HG02970 (cell line): ENCODE data around the gene OR2B6.

Source experiments
- ATAC-seq: cut with Tn5 transposase; IDR thresholded peaks from one replicate; pipeline ENCODE4 v1.9.1; 2021; ENCODE audit warnings: mild to moderate bottlenecking, moderate library complexity, moderate number of reproducible peaks; ENCODE audit not compliant: unreplicated experiment, low FRiP score

OR2B6 gene

GRCh38 chr6:27994616-27995015, 37.6 kb downstream of the OR2B6 start:
- ATAC-seq: no peak

- ATAC-seq: no peak
Observed at GRCh38 chr6:28000351-28001045, 43.5 kb downstream of the OR2B6 start.

- ATAC-seq: no peak
Observed at GRCh38 chr6:28001351-28001750, 44.3 kb downstream of the OR2B6 start.

GRCh38 chr6:28001751-28002150, 44.7 kb downstream of the OR2B6 start:
- ATAC-seq: no peak

- no peak for ATAC-seq
Observed at GRCh38 chr6:28002161-28002560, 45.1 kb downstream of the OR2B6 start.

GRCh38 chr6:28003059-28003458, 46.0 kb downstream of the OR2B6 start:
- ATAC-seq: no peak

- no peak for ATAC-seq
Observed at GRCh38 chr6:28003661-28004060, 46.6 kb downstream of the OR2B6 start.

- ATAC-seq: no peak
Observed at GRCh38 chr6:28004350-28005151, 47.5 kb downstream of the OR2B6 start.

GRCh38 chr6:28005152-28005890, 48.3 kb downstream of the OR2B6 start:
- ATAC-seq: no peak

- no peak for ATAC-seq
Observed at GRCh38 chr6:28005975-28006374, 48.9 kb downstream of the OR2B6 start.
